NT2/D1 (cell line): ENCODE measurements around the gene TCP11L2.

Source experiments
- SUZ12 ChIP-seq: IDR thresholded peaks from 2 replicates; pipeline ENCODE4 v1.6.1; 2011; ENCODE audit not compliant: insufficient read length, insufficient read depth; ENCODE audit errors: extremely low read depth
- YY1 ChIP-seq: IDR thresholded peaks from 2 replicates; pipeline ENCODE4 v1.6.1; 2011; ENCODE audit not compliant: insufficient read length, insufficient read depth
- ZNF274 ChIP-seq: IDR thresholded peaks from 2 replicates; pipeline ENCODE4 v1.6.1; 2011; ENCODE audit warnings: mild to moderate bottlenecking, low read depth, low read length

GRCh38 chr12:106358396-106359241, 56.1 kb downstream of the TCP11L2 start:
- TF ChIP-seq SUZ12 (no peak), ZNF274 (no peak), YY1 (no peak)
